RWPE1 (cell line): Measurements from ENCODE around the gene NPFF.

ENCODE experiments used
- CTCF ChIA-PET: fragments of 350-600 bp; sonication (Branson Sonifier 250); formaldehyde crosslinking; extraction: SDS; loops from one replicate; lab custom pipeline; 2021; lab: Yijun Ruan, JAX
- POLR2A ChIA-PET: fragments of 400-600 bp; formaldehyde crosslinking; extraction: SDS; loops from one replicate; lab custom pipeline; 2020; ENCODE audit warnings: antibody characterized with exemption; ENCODE audit not compliant: low non-redundant PET; lab: Yijun Ruan, JAX
- DNase-seq: peaks from one replicate; pipeline ENCODE4 v3.0.0; 2012; ENCODE audit warnings: low spot score
- H3K27ac ChIP-seq: fragments of 450-650 bp; 2 replicates; pipeline ENCODE4 v1.5.1; 2017
- TF ChIP-seq, protein P1 (sequence below): fragments of 450-650 bp; conservative IDR thresholded peaks from 2 replicates; pipeline ENCODE4 v1.5.1; 2017; ENCODE audit warnings: low read depth, mild to moderate bottlenecking

Gene NPFF

DNA sequence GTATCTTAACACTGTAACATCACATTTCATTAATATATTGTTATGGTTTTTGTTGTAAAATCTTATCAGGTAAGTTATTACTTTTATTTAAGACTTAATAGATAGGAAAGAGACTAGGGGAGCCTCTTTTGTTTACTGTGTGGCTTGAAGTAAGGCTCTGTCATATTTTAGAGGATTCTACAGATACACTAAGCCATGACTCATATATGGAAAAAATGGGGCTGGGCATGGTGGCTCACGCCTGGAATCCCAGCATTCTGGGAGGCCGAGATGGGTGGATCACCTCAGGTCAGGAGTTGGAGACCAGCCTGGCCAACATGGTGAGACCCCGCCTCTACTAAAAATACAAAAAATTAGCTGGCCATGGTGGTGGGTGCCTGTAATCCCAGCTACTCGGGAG is 23.6 kb upstream of the NPFF start:
- DNase-seq, result peak; percentile 49
- H3K27ac ChIP-seq, result peak overlapping the region; percentile 32; the same call in 1 of the 2 replicates
- CTCF ChIA-PET, result no interaction called here
- POLR2A ChIA-PET, result interaction anchor here (0.7 kb wide), 1 partner anchor 78 kb away, joined by 8 read pairs; no protein-coding TSS in a partner anchor
- TF ChIP-seq, protein P1, sequence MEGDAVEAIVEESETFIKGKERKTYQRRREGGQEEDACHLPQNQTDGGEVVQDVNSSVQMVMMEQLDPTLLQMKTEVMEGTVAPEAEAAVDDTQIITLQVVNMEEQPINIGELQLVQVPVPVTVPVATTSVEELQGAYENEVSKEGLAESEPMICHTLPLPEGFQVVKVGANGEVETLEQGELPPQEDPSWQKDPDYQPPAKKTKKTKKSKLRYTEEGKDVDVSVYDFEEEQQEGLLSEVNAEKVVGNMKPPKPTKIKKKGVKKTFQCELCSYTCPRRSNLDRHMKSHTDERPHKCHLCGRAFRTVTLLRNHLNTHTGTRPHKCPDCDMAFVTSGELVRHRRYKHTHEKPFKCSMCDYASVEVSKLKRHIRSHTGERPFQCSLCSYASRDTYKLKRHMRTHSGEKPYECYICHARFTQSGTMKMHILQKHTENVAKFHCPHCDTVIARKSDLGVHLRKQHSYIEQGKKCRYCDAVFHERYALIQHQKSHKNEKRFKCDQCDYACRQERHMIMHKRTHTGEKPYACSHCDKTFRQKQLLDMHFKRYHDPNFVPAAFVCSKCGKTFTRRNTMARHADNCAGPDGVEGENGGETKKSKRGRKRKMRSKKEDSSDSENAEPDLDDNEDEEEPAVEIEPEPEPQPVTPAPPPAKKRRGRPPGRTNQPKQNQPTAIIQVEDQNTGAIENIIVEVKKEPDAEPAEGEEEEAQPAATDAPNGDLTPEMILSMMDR, result no peak

DNA sequence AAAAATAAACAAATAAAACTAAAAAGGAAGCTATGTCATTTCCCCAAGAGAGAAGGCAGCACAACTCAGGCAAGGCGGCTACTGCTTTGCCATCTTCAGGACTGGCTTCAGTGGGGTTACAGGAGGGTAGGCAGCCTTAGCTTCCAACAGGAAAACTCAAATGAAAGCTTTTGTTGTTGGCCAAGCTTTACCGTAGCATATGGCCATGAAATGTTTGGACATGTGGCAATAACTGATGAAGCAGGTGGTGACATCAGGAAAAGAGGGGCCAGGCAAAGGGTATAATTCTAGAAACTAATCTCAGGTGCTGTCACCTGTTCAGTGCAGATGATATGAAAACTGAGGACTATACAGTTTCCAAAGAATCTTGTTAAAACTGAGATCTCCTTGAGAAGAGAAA is 22.8 kb upstream of the NPFF start:
- ChIA-PET CTCF (interaction anchor here (0.6 kb wide), 1 partner anchor 121 kb away, joined by 6 read pairs; no protein-coding TSS in a partner anchor), POLR2A (no interaction called here)
- no peak overlapping the region for H3K27ac ChIP-seq
- no peak for DNase-seq
- TF ChIP-seq, protein P1, result no peak

DNA sequence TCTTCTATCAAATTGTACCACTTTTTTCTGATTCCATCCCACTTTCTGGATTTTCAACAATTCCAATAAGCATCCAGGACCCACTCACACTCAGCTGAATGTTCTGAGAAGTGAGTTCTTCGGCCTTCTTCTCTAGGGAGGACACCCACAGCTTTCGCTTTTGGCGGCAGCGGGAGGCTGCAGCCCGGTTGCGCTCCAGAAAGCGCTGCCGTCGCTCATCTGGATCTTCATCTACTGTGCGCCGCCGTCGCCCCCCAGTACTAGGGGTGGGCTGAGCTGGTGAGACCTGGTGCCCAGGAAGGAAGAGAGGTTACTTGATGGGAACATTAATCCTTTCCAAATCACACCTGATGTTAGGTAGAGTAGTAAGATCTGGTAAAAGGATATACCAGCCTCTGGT is 17.2 kb upstream of the NPFF start:
- CTCF ChIA-PET, result no interaction called here
- POLR2A ChIA-PET, result no interaction called here
- no peak for DNase-seq
- H3K27ac ChIP-seq, result no peak overlapping the region
- TF ChIP-seq, protein P1, result no peak

GRCh38 chr12:53523131-53523530 is 15.8 kb upstream of the NPFF start:
- DNase-seq, result no peak
- POLR2A ChIA-PET, result no interaction called here
- H3K27ac ChIP-seq, result no peak overlapping the region
- CTCF ChIA-PET, result no interaction called here
- TF ChIP-seq, protein P1, result no peak

DNA sequence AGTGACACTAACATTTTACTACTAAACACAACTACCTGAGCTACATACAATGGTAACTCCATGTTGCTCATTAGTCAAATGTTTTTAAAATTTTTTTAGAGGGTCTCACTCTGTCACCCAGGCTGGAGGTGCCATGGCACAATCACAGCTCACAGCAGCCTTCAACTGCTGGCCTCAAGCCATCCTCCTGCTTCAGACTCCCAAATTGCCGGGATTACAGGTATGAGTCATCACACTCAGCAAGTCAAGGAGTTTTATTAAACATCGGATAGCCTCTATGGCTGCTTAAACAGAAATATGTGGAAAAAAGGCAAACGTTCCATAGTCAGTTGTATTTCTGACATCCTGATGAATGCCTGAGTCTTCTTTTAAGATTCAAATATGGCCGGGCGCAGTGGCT is 11.1 kb upstream of the NPFF start:
- DNase-seq, result no peak
- TF ChIP-seq, protein P1, result no peak
- ChIA-PET CTCF (interaction anchor here (0.6 to 1.3 kb wide), 2 partner anchors 10 to 225 kb away, joined by 3 to 6 read pairs; no protein-coding TSS in a partner anchor), POLR2A (no interaction called here)
- no peak overlapping the region for H3K27ac ChIP-seq

- ChIA-PET CTCF (interaction anchor here (0.8 kb wide), 1 partner anchor 96 kb away, joined by 3 read pairs; no protein-coding TSS in a partner anchor), POLR2A (no interaction called here)
- H3K27ac ChIP-seq, result no peak overlapping the region
- DNase-seq, result no peak
- TF ChIP-seq, protein P1, result no peak
Observed at GRCh38 chr12:53516758-53517455, 9.6 kb upstream of the NPFF start.
